ENCODE data around the gene TRAF2.
"Not testable (repeated sequence)": the region's sequence is repeated elsewhere in the genome, so short reads cannot be mapped to it uniquely, and the experiment has no call there.

Gene TRAF2

DNA sequence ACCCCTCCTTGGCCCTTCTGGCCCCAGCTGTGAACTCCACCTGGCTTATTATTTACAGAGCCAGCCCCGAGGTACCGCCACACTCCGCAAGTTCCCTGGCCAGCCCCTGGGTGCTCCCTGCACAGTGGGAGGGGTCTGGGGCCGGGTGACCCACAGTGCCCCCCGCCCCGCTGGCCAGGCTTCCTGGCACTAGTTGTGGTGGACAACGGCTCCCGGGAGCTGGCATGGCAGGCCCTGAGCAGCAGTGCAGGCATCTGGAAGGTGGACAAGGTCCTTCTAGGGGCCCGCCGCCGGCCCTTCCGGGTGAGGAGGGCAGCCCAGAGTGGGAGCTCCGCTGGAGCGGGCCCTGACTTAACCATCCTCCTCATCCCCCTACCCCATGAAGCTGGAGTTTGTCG, 30.2 kb upstream of the TRAF2 start:
- DNase-seq (ENCODE audit: low read depth), result no peak
- H3K4me3 ChIP-seq (ENCODE audit: low read depth, low read length), result no peak overlapping the region

DNA sequence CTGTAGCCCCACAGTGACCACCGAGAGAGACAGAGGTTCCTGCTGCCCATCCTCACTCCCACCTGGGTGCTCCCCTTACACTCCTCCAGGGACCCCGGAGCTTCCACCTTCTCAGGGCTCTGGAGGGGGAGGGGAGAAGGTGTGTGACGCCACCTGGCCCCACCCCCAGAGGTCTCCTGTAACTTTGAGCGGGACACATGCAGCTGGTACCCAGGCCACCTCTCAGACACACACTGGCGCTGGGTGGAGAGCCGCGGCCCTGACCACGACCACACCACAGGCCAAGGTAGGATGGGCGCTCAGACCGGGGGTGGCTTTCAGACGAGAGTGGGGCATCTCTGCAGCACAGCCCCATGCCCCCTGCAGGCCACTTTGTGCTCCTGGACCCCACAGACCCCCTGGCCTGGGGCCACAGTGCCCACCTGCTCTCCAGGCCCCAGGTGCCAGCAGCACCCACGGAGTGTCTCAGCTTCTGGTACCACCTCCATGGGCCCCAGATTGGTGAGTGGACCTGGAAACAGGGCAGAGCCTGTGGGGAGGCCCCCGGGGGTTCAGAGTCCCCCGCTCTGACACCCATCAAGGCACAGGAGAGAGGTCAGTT, 29.7 kb upstream of the TRAF2 start:
- no peak for DNase-seq (ENCODE audit: low read depth)

DNA sequence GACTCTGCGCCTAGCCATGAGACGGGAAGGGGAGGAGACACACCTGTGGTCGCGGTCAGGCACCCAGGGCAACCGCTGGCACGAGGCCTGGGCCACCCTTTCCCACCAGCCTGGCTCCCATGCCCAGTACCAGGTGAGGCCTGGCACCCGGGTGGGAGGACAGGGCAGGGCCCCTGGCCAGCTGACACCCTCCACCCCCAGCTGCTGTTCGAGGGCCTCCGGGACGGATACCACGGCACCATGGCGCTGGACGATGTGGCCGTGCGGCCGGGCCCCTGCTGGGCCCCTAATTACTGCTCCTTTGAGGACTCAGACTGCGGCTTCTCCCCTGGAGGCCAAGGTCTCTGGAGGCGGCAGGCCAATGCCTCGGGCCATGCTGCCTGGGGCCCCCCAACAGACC, 29.1 kb upstream of the TRAF2 start:
- no peak overlapping the region for H3K4me3 ChIP-seq (ENCODE audit: low read depth, low read length)
- DNase-seq (ENCODE audit: low read depth), result no peak

More for the DNA sequence above, 29.7 kb upstream of the TRAF2 start:
- no peak overlapping the region for H3K4me3 ChIP-seq (ENCODE audit: low read depth, low read length)

DNA sequence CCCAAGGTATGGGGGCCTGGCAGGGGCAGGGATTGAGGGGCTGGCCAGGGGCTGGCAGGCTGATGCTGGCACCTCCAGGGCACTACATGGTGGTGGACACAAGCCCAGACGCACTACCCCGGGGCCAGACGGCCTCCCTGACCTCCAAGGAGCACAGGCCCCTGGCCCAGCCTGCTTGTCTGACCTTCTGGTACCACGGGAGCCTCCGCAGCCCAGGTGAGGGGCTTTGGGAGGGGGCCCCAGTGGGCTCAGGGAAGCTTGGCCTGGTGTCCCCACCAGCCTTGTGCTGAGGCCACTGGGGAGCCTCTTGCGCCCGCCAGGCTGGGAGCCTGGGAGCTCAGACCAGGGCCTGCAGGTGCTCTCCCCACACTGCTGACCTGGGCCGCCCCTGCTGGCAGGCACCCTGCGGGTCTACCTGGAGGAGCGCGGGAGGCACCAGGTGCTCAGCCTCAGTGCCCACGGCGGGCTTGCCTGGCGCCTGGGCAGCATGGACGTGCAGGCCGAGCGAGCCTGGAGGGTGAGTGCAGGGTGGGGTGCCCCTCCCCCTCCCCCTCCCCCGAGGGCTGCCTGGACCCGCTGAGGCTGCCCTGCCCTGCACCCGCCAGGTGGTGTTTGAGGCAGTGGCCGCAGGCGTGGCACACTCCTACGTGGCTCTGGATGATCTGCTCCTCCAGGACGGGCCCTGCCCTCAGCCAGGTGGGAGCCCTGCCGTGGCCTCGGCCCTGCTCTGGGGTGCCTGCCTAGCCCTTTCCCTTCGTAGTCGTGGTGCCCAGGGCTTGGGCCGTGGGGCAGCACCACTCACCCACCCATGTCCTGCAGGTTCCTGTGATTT, 28.5 kb upstream of the TRAF2 start:
- no peak for DNase-seq (ENCODE audit: low read depth)
- no peak overlapping the region for H3K4me3 ChIP-seq (ENCODE audit: low read depth, low read length)

DNA sequence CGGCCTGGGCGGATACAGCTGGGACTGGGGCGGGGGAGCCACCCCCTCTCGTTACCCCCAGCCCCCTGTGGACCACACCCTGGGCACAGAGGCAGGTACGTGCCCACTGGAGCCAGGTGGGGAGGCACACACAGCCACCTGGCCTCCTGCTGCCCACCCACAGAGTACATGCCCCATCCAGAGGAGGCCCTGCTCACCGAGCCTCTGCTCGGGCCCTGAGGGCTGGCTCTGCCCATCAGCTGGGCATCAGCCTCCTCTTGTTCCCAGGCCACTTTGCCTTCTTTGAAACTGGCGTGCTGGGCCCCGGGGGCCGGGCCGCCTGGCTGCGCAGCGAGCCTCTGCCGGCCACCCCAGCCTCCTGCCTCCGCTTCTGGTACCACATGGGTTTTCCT, 27.9 kb upstream of the TRAF2 start:
- H3K4me3 ChIP-seq (ENCODE audit: low read depth, low read length), result no peak overlapping the region
- DNase-seq (ENCODE audit: low read depth), result no peak

DNA sequence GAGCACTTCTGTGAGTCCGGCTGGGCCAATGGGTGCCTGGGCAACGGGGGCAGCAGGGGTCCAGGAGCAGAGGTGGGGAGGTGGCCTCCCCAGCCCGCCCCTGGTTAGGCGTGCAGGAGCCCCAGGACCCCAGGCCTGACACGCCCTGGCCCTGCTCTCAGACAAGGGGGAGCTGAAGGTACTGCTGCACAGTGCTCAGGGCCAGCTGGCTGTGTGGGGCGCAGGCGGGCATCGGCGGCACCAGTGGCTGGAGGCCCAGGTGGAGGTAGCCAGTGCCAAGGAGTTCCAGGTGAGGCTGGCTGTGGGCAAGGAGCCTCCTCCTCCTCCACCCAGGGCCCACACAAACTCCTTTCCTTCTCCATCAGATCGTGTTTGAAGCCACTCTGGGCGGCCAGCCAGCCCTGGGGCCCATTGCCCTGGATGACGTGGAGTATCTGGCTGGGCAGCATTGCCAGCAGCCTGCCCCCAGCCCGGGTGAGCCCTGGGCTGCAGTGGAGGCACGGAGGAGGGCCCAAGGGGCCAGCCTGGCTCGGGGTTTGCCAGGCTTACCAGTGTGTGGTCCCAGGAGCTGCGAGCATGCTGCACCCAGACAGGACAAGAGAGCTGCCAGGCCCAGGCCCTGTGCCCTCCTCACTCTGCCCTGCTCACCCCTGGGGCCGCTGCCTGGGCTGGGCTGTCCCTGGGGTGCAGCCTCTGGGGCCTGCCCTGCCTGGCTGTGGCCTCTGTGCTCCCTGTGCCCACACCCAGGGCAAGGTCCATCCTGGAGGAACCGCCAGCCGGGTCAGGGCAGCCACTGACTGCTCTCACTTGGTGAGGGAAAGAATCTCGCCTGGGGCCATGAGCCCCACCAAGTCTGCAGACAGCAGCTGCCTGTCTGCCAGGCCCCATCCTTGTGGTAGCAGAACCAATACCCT, 27.2 kb upstream of the TRAF2 start:
- H3K4me3 ChIP-seq (ENCODE audit: low read depth, low read length), result no peak overlapping the region
- DNase-seq (ENCODE audit: low read depth), result no peak

DNA sequence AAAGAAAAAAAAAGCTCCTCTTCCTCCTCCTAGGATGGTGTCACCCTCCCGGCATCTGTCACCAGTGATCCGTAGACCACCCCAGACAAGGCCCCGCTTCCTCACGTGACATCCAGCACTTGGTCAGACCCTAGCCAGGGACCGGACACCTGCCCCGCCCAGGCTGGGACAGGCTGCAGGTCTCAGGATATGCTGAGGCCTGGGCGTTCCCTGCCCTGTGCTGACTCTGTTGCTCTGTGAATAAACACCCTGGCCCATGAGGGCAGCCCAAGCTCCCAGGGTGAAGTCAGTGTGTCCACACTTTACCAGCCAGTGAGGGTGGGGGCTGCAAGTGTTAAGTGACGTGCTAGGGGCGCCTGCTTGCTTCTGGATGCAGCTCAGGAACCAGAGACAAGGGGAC, 25.8 kb upstream of the TRAF2 start:
- no peak for DNase-seq (ENCODE audit: low read depth)
- H3K4me3 ChIP-seq (ENCODE audit: low read depth, low read length), result no peak overlapping the region

DNA sequence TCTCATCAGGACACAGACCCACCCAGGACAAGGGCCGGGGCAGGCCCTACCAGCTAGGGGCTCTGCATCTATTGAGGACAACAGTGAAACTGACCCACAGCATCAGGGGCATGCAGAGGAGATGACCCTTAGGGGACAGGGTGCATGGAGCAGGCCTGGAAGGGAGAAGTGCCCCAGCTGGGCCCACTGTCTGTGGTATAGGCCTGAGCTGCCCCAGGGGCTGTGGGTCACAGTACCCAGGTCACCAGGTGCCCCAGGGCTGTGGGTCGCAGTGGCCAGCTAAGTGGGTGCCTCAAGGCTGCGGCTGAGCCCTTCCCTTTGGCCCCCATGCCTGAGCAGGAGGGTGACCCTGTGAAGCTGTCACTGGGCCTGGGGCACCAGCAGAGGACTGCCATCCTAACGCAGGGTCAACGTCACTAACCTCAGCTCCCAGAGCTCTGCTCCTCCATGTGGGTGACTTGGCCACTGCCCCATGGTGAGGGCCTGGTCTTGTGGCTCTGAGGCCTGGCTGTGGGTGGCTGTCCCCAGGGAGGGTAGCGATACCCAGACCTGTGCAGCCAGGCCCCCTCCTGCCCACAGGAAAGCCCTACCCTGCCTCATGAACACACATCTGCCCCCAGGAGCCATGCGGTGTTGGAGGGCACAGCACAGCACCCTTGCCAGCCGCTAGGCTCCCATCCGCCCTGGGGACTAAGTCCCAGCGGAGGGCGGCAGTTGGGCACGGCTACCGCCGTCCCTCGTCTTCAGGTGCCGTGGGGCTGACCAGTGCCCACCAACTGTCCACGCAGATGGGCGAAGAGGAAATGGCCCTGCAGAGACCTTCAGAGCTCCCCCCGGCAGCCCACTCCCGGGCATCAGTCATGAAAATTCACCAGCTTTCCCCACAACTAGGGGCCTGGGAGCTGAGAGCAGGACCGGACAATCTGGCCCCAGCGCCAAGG, 25.1 kb upstream of the TRAF2 start:
- no peak for DNase-seq (ENCODE audit: low read depth)
- H3K4me3 ChIP-seq (ENCODE audit: low read depth, low read length), result no peak overlapping the region

DNA sequence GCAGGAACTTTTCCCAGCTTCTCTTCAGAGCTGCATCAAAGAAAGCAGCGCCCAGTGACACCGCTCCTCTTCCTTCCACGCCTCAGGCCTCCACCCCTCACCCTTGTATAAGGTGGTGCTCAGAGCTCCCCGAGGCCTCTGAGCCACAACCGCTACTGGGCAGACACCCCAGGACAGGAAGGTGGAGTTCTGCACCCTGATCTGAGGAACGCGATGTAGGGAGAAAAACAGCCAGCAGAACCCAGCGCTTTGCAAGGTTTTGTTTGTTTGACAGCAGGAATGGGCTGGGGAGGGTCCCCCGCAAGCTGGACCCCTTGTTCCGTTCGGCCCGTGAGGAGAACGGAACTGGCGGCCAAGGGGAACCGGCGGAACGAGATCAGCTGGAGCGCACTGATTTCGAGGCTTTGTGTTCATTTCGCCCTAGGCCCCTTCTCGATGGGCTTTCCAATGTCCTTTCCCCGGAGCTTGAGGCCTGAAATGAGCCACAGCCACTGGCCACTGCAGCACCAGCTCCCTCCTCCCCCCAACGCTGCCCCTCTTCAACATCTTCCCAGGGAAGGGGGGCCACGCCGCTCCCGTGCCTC, 24.4 kb upstream of the TRAF2 start:
- DNase-seq (ENCODE audit: low read depth), result no peak
- H3K4me3 ChIP-seq (ENCODE audit: low read depth, low read length), result no peak overlapping the region

DNA sequence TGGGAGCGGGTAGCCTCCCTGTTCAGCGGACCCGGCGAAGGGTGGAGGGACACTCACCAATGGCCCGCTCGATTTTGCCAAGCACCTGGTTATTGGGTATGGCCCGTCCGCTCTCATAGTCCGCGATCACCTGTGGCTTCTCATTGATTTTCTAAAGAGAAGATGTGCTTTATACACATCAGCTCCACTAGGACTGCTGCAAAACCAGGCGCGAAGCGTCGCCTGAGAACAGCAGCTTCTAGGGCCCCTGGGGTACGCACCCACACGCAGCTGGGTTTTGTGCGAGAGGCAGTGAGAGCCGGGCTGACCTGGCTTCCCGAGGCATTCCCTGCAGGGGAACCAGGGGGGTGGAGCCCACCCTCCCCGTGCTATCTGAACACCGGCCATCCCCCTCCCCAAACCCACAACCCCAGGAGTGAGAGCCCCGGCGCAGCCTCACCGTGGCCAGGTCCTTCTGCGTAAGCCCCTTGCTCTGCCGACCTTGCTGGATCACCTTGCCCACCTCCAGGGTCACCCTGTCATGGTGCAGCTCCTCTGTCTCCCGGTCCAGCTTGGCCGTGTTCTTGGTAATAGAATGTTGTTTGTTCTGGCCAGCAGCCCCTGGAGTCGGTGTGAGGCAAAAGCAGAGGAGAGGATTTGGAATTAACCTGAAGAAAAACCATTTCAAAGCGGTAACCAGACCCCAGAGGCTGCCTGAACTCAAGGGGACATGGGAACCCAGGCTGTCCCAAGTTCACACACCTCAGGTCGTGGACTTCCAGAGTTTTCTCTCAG, 23.3 kb upstream of the TRAF2 start:
- DNase-seq (ENCODE audit: low read depth), result no peak
- H3K4me3 ChIP-seq (ENCODE audit: low read depth, low read length), result no peak overlapping the region

DNA sequence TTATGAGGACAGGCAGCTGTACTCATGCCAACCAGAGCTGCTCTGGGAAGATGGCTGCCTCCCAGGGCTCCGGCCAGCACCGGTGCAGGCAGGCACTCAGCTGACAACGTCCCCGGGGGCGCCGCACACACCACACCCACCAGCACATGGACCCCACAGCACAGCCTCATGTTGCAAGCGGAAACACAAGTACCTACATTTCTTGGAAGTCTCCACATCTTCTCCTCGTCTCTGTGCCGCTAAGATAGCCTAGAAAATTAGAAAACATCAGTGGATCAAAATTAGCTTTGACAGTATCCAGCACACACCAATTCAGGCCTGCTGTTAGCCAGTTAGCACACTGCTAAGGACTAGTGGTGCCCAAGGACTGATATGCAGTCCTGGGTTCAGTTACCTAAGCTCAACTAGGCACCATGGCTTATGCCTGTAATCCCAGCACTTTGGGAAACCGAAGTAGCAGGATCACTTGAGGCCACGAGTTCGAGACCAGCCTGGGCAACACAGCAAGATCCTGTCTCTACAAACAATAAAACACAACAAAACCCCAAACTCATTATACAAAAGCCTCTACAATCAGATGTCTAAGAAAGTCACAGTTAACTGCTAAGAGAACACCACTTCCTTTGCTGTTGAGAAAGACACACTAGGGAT, 22.6 kb upstream of the TRAF2 start:
- no peak for DNase-seq (ENCODE audit: low read depth)

DNA sequence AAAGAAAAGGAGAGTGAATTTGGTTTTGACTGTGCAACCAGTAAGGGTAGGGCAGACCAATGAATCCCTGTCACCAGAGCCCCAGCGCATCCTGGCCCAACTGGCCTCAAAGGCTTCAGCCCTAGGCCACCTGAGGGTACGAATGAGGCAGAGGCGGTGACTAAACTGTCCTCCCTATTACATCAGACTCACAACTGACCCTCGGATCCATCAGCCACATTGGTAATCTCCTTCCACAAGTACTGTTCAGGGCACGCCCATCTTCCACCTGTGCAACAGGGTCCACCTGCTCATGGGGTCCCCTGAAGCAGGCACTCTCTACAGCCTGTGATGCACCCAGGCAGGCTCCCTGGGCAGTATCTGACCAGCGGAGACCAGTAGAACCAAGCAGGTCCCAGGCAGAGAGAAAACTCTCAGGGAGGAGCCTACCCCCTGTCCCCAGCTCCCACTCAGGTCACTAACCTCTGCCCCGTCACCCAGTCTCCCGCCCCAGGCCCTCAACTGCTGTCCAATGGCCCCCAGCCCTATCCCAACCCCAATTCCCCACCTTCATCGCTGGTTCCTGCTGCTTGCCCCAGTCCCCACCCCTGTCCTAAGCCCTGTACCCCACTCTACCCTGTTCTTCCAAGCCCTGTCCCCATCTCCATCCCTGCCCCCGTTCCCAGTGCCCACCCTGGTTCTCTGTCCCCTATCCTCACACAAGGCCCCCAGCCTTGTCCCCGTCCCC, 21.1 kb upstream of the TRAF2 start:
- DNase-seq (ENCODE audit: low read depth), result no peak
- peak overlapping the region; percentile 89 for H3K4me3 ChIP-seq (ENCODE audit: low read depth, low read length)

More for the DNA sequence above, 22.6 kb upstream of the TRAF2 start:
- no peak overlapping the region for H3K4me3 ChIP-seq (ENCODE audit: low read depth, low read length)

DNA sequence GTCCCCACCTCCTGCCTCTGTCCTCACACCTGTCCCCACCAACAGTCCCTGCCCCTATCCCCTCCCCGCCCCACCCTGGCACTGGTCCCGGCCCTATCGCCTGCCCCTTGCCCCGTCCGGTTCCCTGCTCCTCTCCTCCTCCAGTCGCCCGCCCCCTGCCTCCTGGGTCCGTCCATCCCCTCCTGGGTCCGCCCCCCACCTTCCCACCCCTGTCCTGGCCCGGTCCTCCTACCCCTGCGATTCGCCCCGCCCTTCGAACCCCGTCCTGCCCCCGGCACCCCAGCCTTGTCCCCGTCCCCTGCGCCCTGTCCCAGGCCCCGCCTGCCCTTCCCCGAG, 20.6 kb upstream of the TRAF2 start:
- no peak for DNase-seq (ENCODE audit: low read depth)

DNA sequence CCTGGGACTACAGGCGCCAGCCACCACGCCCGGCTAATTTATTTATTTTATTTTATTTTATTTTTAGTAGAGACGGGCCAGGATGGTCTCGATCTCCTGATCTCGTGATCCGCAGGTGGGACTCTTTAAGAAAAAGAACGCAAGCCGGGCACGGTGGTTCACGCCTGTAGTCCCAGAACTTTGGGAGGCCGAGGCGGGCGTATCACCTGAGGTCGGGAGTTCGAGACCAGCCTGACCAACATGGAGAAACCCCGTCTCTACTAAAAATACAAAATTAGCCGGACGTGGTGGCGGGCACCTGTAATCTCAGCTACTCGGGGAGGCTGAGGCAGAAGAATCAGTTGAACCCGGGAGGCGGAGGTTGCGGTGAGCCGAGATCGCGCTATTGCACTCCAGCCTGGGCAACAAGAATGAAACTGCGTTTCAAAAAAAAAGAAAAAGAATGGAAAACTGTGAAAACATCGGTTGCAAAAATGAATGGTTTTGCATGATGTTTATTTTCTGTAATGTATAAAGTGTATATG, 19.4 kb upstream of the TRAF2 start:
- DNase-seq (ENCODE audit: low read depth), result not testable (repeated sequence)
- peak overlapping the region; percentile 89 for H3K4me3 ChIP-seq (ENCODE audit: low read depth, low read length)

More for the DNA sequence above, 20.6 kb upstream of the TRAF2 start:
- peak overlapping the region; percentile 89 for H3K4me3 ChIP-seq (ENCODE audit: low read depth, low read length)

DNA sequence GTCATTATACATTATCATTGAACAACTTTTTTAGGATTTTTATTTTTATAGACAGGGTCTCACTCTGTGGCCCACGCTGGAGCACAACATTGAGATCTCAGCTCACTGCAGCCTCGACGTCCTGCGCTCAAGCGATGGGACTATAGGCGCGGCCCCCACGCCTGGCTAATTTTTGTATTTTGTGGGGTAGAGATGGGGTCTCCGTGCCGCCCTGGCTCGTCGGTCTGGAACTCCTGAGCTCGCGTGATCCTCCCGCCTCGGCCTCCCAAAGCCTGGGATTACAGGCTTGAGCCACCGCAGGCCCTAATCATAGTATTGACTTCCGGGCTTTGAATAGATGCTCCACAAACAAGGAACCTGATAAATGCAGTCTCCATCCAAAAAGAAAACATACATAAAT, 18.8 kb upstream of the TRAF2 start:
- no peak overlapping the region for H3K4me3 ChIP-seq (ENCODE audit: low read depth, low read length)
- no peak for DNase-seq (ENCODE audit: low read depth)

DNA sequence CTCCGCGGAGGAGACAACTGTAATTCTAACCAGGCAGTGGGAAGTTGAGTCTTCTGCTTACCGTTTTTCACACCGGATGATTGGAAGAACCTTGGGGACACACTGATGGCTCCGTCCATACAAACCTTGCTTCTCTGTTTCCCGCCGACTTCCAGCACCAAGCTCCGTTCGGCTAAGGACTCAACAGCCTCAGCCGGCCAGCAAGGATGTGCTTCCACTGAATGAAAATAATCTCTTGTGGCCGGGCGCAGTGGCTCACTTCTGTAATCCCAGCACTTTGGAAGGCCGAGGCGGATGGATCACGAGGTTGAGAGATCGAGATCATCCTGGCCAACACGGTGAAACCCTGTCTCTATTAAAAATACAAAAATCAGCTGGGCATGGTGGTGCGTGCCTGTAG, 18.4 kb upstream of the TRAF2 start:
- no peak overlapping the region for H3K4me3 ChIP-seq (ENCODE audit: low read depth, low read length)
- DNase-seq (ENCODE audit: low read depth), result no peak

DNA sequence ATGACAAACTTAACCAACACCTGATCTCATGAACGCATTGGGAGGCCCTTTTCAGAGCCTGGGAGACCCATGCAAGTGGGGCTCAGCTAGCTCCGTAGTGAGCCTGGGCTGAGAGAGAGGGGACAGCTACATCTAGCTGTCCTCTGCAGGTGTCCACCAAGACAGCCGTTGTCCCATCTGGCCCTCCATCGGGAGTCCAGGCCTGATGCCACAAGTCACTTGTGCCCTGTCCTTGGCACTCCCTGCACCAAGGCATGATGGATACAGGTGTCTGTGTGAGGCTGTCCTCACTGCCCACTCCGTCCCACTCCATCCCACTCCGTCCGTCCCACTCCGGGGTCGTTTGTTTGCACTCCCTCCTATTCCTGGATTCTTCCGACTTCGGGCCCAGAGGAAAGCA, 17.7 kb upstream of the TRAF2 start:
- no peak overlapping the region for H3K4me3 ChIP-seq (ENCODE audit: low read depth, low read length)
- no peak for DNase-seq (ENCODE audit: low read depth)
